ENCODE results near the gene ANKS1B. TPM values are rescaled to one million over a fixed set of nuclear protein-coding genes. Genes with fewer than 3 reads are reported as not detected.

ANKS1B gene
- total RNA-seq, 5 donors from 2014 or later (not counting 1 experiment from before 2014, with no cell fraction given): 0.18 to 0.47 (median 0.19) TPM; not detected in 2

- Mint-ChIP-seq H3K27ac (no peak overlapping the region), H3K4me1 (peaks cover 0 to 6% (median 0%) of the 10 kb centered on the region in 3 donors), H3K9me3 (no peaks in the 10 kb centered on the region), H3K27me3 (peaks cover 2 to 13% of the 10 kb centered on the region in 2 donors), H3K36me3 (no peaks in the 10 kb centered on the region), H3K4me3 (no peak overlapping the region)
- ATAC-seq (replicated peaks in 1 of 4): no peak
- H3K4me1 ChIP-seq (ENCODE audit: control insufficient read depth in 1 of 2, extremely low read depth in 1 of 2, insufficient read depth in 2 of 2, low read length in 2 of 2): no peaks in the 10 kb centered on the region
- no peak for DNase-seq
- POLR2A ChIA-PET: no interaction called here
- CTCF ChIA-PET: no interaction called here
- H3K27ac ChIP-seq (ENCODE audit: low read length): no peak overlapping the region
- no peaks in the 10 kb centered on the region for H3K9me3 ChIP-seq
- H3K36me3 ChIP-seq (ENCODE audit: control insufficient read depth in 2 of 2, extremely low read depth in 1 of 2, insufficient read depth in 1 of 2, low read length in 1 of 2): no peaks in the 10 kb centered on the region
- H3K4me3 ChIP-seq (ENCODE audit: control insufficient read depth in 1 of 2, extremely low read depth in 1 of 2, low read length in 1 of 2): no peak overlapping the region
- WGBS (ENCODE audit: insufficient coverage): no CpG with 5 or more reads among the region's 1 CpG
- no peaks in the 10 kb centered on the region for H3K27me3 ChIP-seq (replicated peaks in 1 of 2; ENCODE audit: control insufficient read depth in 2 of 2, extremely low read depth in 1 of 2, insufficient read depth in 2 of 2, low read length in 1 of 2)
Observed at GRCh38 chr12:98873776-98874175, 1111.0 kb downstream of the ANKS1B start.

- Histone ChIP-seq H3K27ac (ENCODE audit: low read length) (no peak overlapping the region), H3K9me3 (no peaks in the 10 kb centered on the region), H3K4me1 (ENCODE audit: control insufficient read depth in 1 of 2, extremely low read depth in 1 of 2, insufficient read depth in 2 of 2, low read length in 2 of 2) (no peaks in the 10 kb centered on the region), H3K27me3 (replicated peaks in 1 of 2; ENCODE audit: control insufficient read depth in 2 of 2, extremely low read depth in 1 of 2, insufficient read depth in 2 of 2, low read length in 1 of 2) (no peaks in the 10 kb centered on the region), H3K4me3 (ENCODE audit: control insufficient read depth in 1 of 2, extremely low read depth in 1 of 2, low read length in 1 of 2) (no peak overlapping the region), H3K36me3 (ENCODE audit: control insufficient read depth in 2 of 2, extremely low read depth in 1 of 2, insufficient read depth in 1 of 2, low read length in 1 of 2) (no peaks in the 10 kb centered on the region)
- no peaks in the 10 kb centered on the region for H3K36me3 Mint-ChIP-seq
- ChIA-PET CTCF (no interaction called here), POLR2A (no interaction called here)
- H3K4me3 Mint-ChIP-seq: no peak overlapping the region
- H3K9me3 Mint-ChIP-seq: peaks cover 0 to 7% (median 2%) of the 10 kb centered on the region in 3 donors
- H3K27me3 Mint-ChIP-seq: peaks cover 2 to 16% of the 10 kb centered on the region in 2 donors
- DNase-seq (no peak), ATAC-seq (replicated peaks in 1 of 4) (no peak)
- H3K4me1 Mint-ChIP-seq: peaks cover 0 to 6% (median 0%) of the 10 kb centered on the region in 3 donors
- whole genome bisulfite sequencing (ENCODE audit: insufficient coverage): 13% methylated on average over 3 of the region's 6 CpGs
- H3K27ac Mint-ChIP-seq: no peak overlapping the region
Observed at GRCh38 chr12:98870504-98870903, 1114.2 kb downstream of the ANKS1B start.

- H3K36me3 ChIP-seq (ENCODE audit: control insufficient read depth in 2 of 2, extremely low read depth in 1 of 2, insufficient read depth in 1 of 2, low read length in 1 of 2): no peaks in the 10 kb centered on the region
- H3K9me3 ChIP-seq: no peaks in the 10 kb centered on the region
- no peak overlapping the region for H3K4me3 Mint-ChIP-seq
- H3K4me1 ChIP-seq (ENCODE audit: control insufficient read depth in 1 of 2, extremely low read depth in 1 of 2, insufficient read depth in 2 of 2, low read length in 2 of 2): no peaks in the 10 kb centered on the region
- no peak for ATAC-seq (replicated peaks in 1 of 4)
- H3K27ac Mint-ChIP-seq: no peak overlapping the region
- H3K4me3 ChIP-seq (ENCODE audit: control insufficient read depth in 1 of 2, extremely low read depth in 1 of 2, low read length in 1 of 2): no peak overlapping the region
- WGBS (ENCODE audit: insufficient coverage): no CpG with 5 or more reads among the region's 2 CpGs
- peaks cover 0 to 6% (median 0%) of the 10 kb centered on the region in 3 donors for H3K4me1 Mint-ChIP-seq
- ChIA-PET CTCF (no interaction called here), POLR2A (no interaction called here)
- H3K27me3 ChIP-seq (replicated peaks in 1 of 2; ENCODE audit: control insufficient read depth in 2 of 2, extremely low read depth in 1 of 2, insufficient read depth in 2 of 2, low read length in 1 of 2): no peaks in the 10 kb centered on the region
- no peak for DNase-seq
- H3K27ac ChIP-seq (ENCODE audit: low read length): no peak overlapping the region
- peaks cover 0 to 12% (median 7%) of the 10 kb centered on the region in 3 donors for H3K9me3 Mint-ChIP-seq
- no peaks in the 10 kb centered on the region for H3K36me3 Mint-ChIP-seq
- peaks cover 2 to 16% of the 10 kb centered on the region in 2 donors for H3K27me3 Mint-ChIP-seq
Observed at GRCh38 chr12:98869886-98870503, 1114.7 kb downstream of the ANKS1B start.

- Mint-ChIP-seq H3K4me3 (no peak overlapping the region), H3K4me1 (peaks cover 0 to 6% (median 0%) of the 10 kb centered on the region in 3 donors), H3K27me3 (peaks cover 2 to 16% of the 10 kb centered on the region in 2 donors), H3K27ac (no peak overlapping the region), H3K36me3 (no peaks in the 10 kb centered on the region), H3K9me3 (peaks cover 0 to 16% (median 9%) of the 10 kb centered on the region in 3 donors)
- H3K27me3 ChIP-seq (replicated peaks in 1 of 2; ENCODE audit: control insufficient read depth in 2 of 2, extremely low read depth in 1 of 2, insufficient read depth in 2 of 2, low read length in 1 of 2): no peaks in the 10 kb centered on the region
- no peaks in the 10 kb centered on the region for H3K36me3 ChIP-seq (ENCODE audit: control insufficient read depth in 2 of 2, extremely low read depth in 1 of 2, insufficient read depth in 1 of 2, low read length in 1 of 2)
- POLR2A ChIA-PET: no interaction called here
- H3K4me1 ChIP-seq (ENCODE audit: control insufficient read depth in 1 of 2, extremely low read depth in 1 of 2, insufficient read depth in 2 of 2, low read length in 2 of 2): no peaks in the 10 kb centered on the region
- CTCF ChIA-PET: no interaction called here
- H3K27ac ChIP-seq (ENCODE audit: low read length): no peak overlapping the region
- no peaks in the 10 kb centered on the region for H3K9me3 ChIP-seq
- no peak for ATAC-seq (replicated peaks in 1 of 4)
- WGBS (ENCODE audit: insufficient coverage): no CpG with 5 or more reads among the region's 4 CpGs
- no peak for DNase-seq
- no peak overlapping the region for H3K4me3 ChIP-seq (ENCODE audit: control insufficient read depth in 1 of 2, extremely low read depth in 1 of 2, low read length in 1 of 2)
Observed at GRCh38 chr12:98868538-98868937, 1116.2 kb downstream of the ANKS1B start.

GRCh38 chr12:98868076-98868475, 1116.7 kb downstream of the ANKS1B start:
- Histone ChIP-seq H3K9me3 (no peaks in the 10 kb centered on the region), H3K4me1 (ENCODE audit: control insufficient read depth in 1 of 2, extremely low read depth in 1 of 2, insufficient read depth in 2 of 2, low read length in 2 of 2) (no peaks in the 10 kb centered on the region), H3K27ac (ENCODE audit: low read length) (no peak overlapping the region), H3K4me3 (ENCODE audit: control insufficient read depth in 1 of 2, extremely low read depth in 1 of 2, low read length in 1 of 2) (no peak overlapping the region), H3K27me3 (replicated peaks in 1 of 2; ENCODE audit: control insufficient read depth in 2 of 2, extremely low read depth in 1 of 2, insufficient read depth in 2 of 2, low read length in 1 of 2) (no peaks in the 10 kb centered on the region), H3K36me3 (ENCODE audit: control insufficient read depth in 2 of 2, extremely low read depth in 1 of 2, insufficient read depth in 1 of 2, low read length in 1 of 2) (no peaks in the 10 kb centered on the region)
- Mint-ChIP-seq H3K36me3 (no peaks in the 10 kb centered on the region), H3K9me3 (peaks cover 0 to 16% (median 9%) of the 10 kb centered on the region in 3 donors), H3K27ac (no peak overlapping the region), H3K27me3 (peaks cover 2 to 19% of the 10 kb centered on the region in 2 donors), H3K4me1 (peaks cover 0 to 6% (median 0%) of the 10 kb centered on the region in 3 donors), H3K4me3 (no peak overlapping the region)
- WGBS (ENCODE audit: insufficient coverage): 70% methylated on average over 5 of the region's 6 CpGs
- DNase-seq (no peak), ATAC-seq (replicated peaks in 1 of 4) (no peak)
- ChIA-PET CTCF (no interaction called here), POLR2A (no interaction called here)

- Histone ChIP-seq H3K4me1 (ENCODE audit: control insufficient read depth in 1 of 2, extremely low read depth in 1 of 2, insufficient read depth in 2 of 2, low read length in 2 of 2) (no peaks in the 10 kb centered on the region), H3K9me3 (no peaks in the 10 kb centered on the region), H3K27ac (ENCODE audit: low read length) (no peak overlapping the region), H3K4me3 (ENCODE audit: control insufficient read depth in 1 of 2, extremely low read depth in 1 of 2, low read length in 1 of 2) (no peak overlapping the region), H3K27me3 (replicated peaks in 1 of 2; ENCODE audit: control insufficient read depth in 2 of 2, extremely low read depth in 1 of 2, insufficient read depth in 2 of 2, low read length in 1 of 2) (no peaks in the 10 kb centered on the region), H3K36me3 (ENCODE audit: control insufficient read depth in 2 of 2, extremely low read depth in 1 of 2, insufficient read depth in 1 of 2, low read length in 1 of 2) (no peaks in the 10 kb centered on the region)
- H3K27me3 Mint-ChIP-seq: peaks cover 4 to 10% of the 10 kb centered on the region in 2 donors
- CTCF ChIA-PET: no interaction called here
- H3K27ac Mint-ChIP-seq: no peak overlapping the region
- no peaks in the 10 kb centered on the region for H3K4me1 Mint-ChIP-seq
- H3K36me3 Mint-ChIP-seq: no peaks in the 10 kb centered on the region
- H3K9me3 Mint-ChIP-seq: peaks cover 0 to 16% (median 9%) of the 10 kb centered on the region in 3 donors
- H3K4me3 Mint-ChIP-seq: no peak overlapping the region
- DNase-seq (no peak), ATAC-seq (replicated peaks in 1 of 4) (no peak)
- no CpG with 5 or more reads among the region's 1 CpG for WGBS (ENCODE audit: insufficient coverage)
- POLR2A ChIA-PET: no interaction called here
Observed at GRCh38 chr12:98864363-98864762, 1120.4 kb downstream of the ANKS1B start.
